OCI-LY3 (cell line): Measurements from ENCODE around the gene RFPL2.
A peak's percentile ranks its signal among the peaks of the same experiment; 100 is the strongest.

Experiments
- H2AFZ ChIP-seq: fragments of 200-600, 300-600 bp; shearing (Covaris generic); 2 replicates; pipeline ENCODE4 v1.6.0; 2014; ENCODE audit warnings: antibody characterized with exemption, low read depth, low read length
- H3K27ac ChIP-seq: fragments of 200-600, 300-600 bp; sonication (generic); 2 replicates; pipeline ENCODE4 v1.5.1; 2014; ENCODE audit warnings: mild to moderate bottlenecking, low read length, moderate library complexity, mixed read lengths
- H3K27me3 ChIP-seq: fragments of 200-600, 300-600 bp; sonication (generic); 2 replicates; pipeline ENCODE4 v1.6.1; 2014; ENCODE audit warnings: low read depth, low read length, mixed read lengths
- H3K36me3 ChIP-seq: fragments of 200-600, 300-600 bp; sonication (generic); replicated peaks from 2 replicates; pipeline ENCODE3; 2014; ENCODE audit warnings: low read depth, low read length, mixed read lengths
- H3K4me1 ChIP-seq: fragments of 300-600, 200-600 bp; sonication (generic); 2 replicates; pipeline ENCODE4 v1.6.1; 2014; ENCODE audit warnings: low read length, mixed read lengths
- H3K4me2 ChIP-seq: fragments of 200-600, 300-600 bp; sonication (generic); 2 replicates; pipeline ENCODE4 v1.6.1; 2014; ENCODE audit warnings: low read length, mixed read lengths
- H3K4me3 ChIP-seq: fragments of 300-600, 200-600 bp; sonication (generic); 2 replicates; pipeline ENCODE4 v1.5.1; 2014; ENCODE audit warnings: antibody characterized with exemption, mild to moderate bottlenecking, low read length, moderate library complexity
- H3K79me2 ChIP-seq: fragments of 300-600, 200-600 bp; shearing (Covaris generic); 2 replicates; pipeline ENCODE4 v1.6.1; 2014; ENCODE audit warnings: mild to moderate bottlenecking, low read length, mixed read lengths
- H3K9ac ChIP-seq: fragments of 300-600, 200-600 bp; shearing (Covaris generic); 2 replicates; pipeline ENCODE4 v1.6.0; 2014; ENCODE audit warnings: mild to moderate bottlenecking, low read length, moderate library complexity
- H3K9me3 ChIP-seq: fragments of 200-600, 300-600 bp; shearing (Covaris generic); 2 replicates; pipeline ENCODE4 v1.6.1; 2014; ENCODE audit warnings: low read length, mixed read lengths; ENCODE audit not compliant: insufficient read depth
- H4K20me1 ChIP-seq: fragments of 200-600, 300-600 bp; sonication (generic); 2 replicates; pipeline ENCODE4 v1.6.1; 2016; ENCODE audit warnings: low read length, mixed read lengths; ENCODE audit not compliant: insufficient read depth
- CTCF ChIP-seq: fragments of 200-600, 300-600 bp; sonication (generic); IDR thresholded peaks from 2 replicates; pipeline ENCODE4 v1.5.1; 2014; ENCODE audit warnings: antibody characterized with exemption, low read length, low read depth
- EZH2phosphoT487 ChIP-seq: fragments of 200-600 bp; shearing (Covaris generic); IDR thresholded peaks from 2 replicates; pipeline ENCODE4 v1.6.1; 2018; ENCODE audit warnings: antibody characterized with exemption, mixed run types, low read depth

The RFPL2 gene

GRCh38 chr22:32206774-32207758 lies 2.2 kb upstream of the RFPL2 start:
- Histone ChIP-seq H3K27me3 (no peaks in the 10 kb centered on the region), H4K20me1 (no peaks in the 10 kb centered on the region), H3K9me3 (no peaks in the 10 kb centered on the region), H3K9ac (no peak overlapping the region), H3K27ac (no peak overlapping the region), H3K4me3 (no peak overlapping the region), H3K79me2 (no peaks in the 10 kb centered on the region), H3K4me1 (no peaks in the 10 kb centered on the region), H3K36me3 (no peaks in the 10 kb centered on the region), H3K4me2 (no peak overlapping the region), H2AFZ (no peak overlapping the region)
- TF ChIP-seq EZH2phosphoT487 (no peak), CTCF (peak; percentile 79)

GRCh38 chr22:32205974-32206773 lies 1.3 kb upstream of the RFPL2 start:
- TF ChIP-seq EZH2phosphoT487 (no peak), CTCF (no peak)
- no peak overlapping the region for H3K4me3 ChIP-seq

GRCh38 chr22:32204040-32204855 lies 625 bp downstream of the RFPL2 start:
- no peaks in the 10 kb centered on the region for H3K79me2 ChIP-seq
- no peaks in the 10 kb centered on the region for H3K9me3 ChIP-seq
- no peak overlapping the region for H3K27ac ChIP-seq
- no peaks in the 10 kb centered on the region for H3K36me3 ChIP-seq
- no peaks in the 10 kb centered on the region for H3K4me1 ChIP-seq
- H2AFZ ChIP-seq, result peak overlapping the region; percentile 56; the same call in 1 of the 2 replicates
- H3K4me3 ChIP-seq, result peak overlapping the region; percentile 66
- H3K27me3 ChIP-seq, result no peaks in the 10 kb centered on the region
- H3K4me2 ChIP-seq, result peak overlapping the region; percentile 51
- no peak overlapping the region for H3K9ac ChIP-seq
- TF ChIP-seq CTCF, result no peak
- TF ChIP-seq EZH2phosphoT487, result no peak
- H4K20me1 ChIP-seq, result no peaks in the 10 kb centered on the region

More at GRCh38 chr22:32205974-32206773, 1.3 kb upstream of the RFPL2 start:
- Histone ChIP-seq H3K4me2 (no peak overlapping the region), H3K9me3 (no peaks in the 10 kb centered on the region), H3K4me1 (no peaks in the 10 kb centered on the region), H4K20me1 (no peaks in the 10 kb centered on the region), H3K9ac (no peak overlapping the region), H3K27ac (no peak overlapping the region), H2AFZ (no peak overlapping the region), H3K79me2 (no peaks in the 10 kb centered on the region), H3K36me3 (no peaks in the 10 kb centered on the region), H3K27me3 (no peaks in the 10 kb centered on the region)
